Left ventricle myocardium inferior (tissue), 1 donor: ENCODE results near the gene COMMD6. TPM values are rescaled to one million over a fixed set of nuclear protein-coding genes. Genes with fewer than 3 reads are reported as not detected.

Experiments used
- DNase-seq: peaks from one replicate; pipeline ENCODE4 v3.0.0-alpha.2; 2020
- H3K27ac ChIP-seq: fragments of 200-600 bp; replicated peaks from 2 replicates; pipeline ENCODE4 v1.8.0; 2021
- H3K27me3 ChIP-seq: fragments of 200-600 bp; 2 replicates; pipeline ENCODE4 v1.8.0; 2021; ENCODE audit warnings: low read depth
- H3K36me3 ChIP-seq: fragments of 200-600 bp; 2 replicates; pipeline ENCODE4 v1.8.0; 2021
- H3K4me1 ChIP-seq: fragments of 200-600 bp; 2 replicates; pipeline ENCODE4 v1.8.0; 2021
- H3K4me3 ChIP-seq: fragments of 200-600 bp; 2 replicates; pipeline ENCODE4 v1.8.0; 2021; ENCODE audit warnings: mild to moderate bottlenecking, moderate library complexity
- H3K9me3 ChIP-seq: fragments of 200-600 bp; replicated peaks from 2 replicates; pipeline ENCODE4 v1.8.0; 2021
- intact Hi-C: fragments of 100-400 bp; cut with micrococcal nuclease; formaldehyde crosslinking; loops from one replicate; pipeline ENCODE4 v1.11.0; 2022
- total RNA-seq: library from RNA; stranded (reverse); fragmentation: NEBNext Ultra II Directional; extraction: Animal tissue kit (Norgen Biotek cat#: 25700); gene quantifications from one replicate; pipeline ENCODE4 v1.2.1, GENCODE V29; 2021
- TF ChIP-seq, protein P1 (sequence below): fragments of 200-600 bp; IDR thresholded peaks from 2 replicates; pipeline ENCODE4 v1.8.0; 2021; ENCODE audit warnings: antibody characterized with exemption, mild to moderate bottlenecking, borderline replicate concordance
- donor health status: DM: no; HTN: yes; CAD: no; lungs with severe emphysema.

Gene COMMD6
- total RNA-seq, 1 donor from 2014 or later = 145 TPM

- Histone ChIP-seq H3K27me3 (no peaks in the 10 kb centered on the region), H3K36me3 (no peaks in the 10 kb centered on the region), H3K27ac (no peak overlapping the region), H3K9me3 (no peaks in the 10 kb centered on the region), H3K4me3 (no peak overlapping the region), H3K4me1 (no peaks in the 10 kb centered on the region)
- TF ChIP-seq, protein P1, sequence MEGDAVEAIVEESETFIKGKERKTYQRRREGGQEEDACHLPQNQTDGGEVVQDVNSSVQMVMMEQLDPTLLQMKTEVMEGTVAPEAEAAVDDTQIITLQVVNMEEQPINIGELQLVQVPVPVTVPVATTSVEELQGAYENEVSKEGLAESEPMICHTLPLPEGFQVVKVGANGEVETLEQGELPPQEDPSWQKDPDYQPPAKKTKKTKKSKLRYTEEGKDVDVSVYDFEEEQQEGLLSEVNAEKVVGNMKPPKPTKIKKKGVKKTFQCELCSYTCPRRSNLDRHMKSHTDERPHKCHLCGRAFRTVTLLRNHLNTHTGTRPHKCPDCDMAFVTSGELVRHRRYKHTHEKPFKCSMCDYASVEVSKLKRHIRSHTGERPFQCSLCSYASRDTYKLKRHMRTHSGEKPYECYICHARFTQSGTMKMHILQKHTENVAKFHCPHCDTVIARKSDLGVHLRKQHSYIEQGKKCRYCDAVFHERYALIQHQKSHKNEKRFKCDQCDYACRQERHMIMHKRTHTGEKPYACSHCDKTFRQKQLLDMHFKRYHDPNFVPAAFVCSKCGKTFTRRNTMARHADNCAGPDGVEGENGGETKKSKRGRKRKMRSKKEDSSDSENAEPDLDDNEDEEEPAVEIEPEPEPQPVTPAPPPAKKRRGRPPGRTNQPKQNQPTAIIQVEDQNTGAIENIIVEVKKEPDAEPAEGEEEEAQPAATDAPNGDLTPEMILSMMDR = no peak
- no peak for DNase-seq
- intact Hi-C loops = no loop called here
These were observed 26.5 kb downstream of the COMMD6 start for GRCh38 chr13:75511051-75511625.

DNA sequence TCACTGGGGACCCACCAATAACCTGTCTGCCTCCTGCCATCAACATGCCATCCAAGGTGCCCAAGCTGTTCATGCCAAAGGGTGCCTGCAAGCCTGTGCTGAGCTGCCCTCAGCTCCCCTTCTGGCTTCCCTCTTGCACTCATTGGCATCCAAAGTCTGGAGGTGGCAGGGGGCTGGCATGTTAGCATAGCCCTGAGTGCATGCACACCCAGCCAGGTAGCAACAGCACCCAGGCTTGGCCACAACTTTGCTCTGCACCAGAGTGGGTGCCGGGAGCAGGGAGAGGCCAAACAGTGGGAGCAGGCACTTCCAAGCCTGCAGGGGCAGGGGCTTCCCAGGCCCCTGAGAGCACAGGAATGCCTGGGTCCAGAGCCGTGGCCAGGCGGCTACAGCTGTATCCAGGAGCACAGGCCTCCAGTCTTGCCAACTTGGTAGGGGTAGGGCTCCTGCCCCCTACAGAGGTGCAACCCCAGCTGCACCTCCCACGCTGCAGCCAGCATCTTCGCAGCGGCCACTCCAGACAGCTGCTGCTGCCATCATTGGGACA, 29.6 kb downstream of the COMMD6 start:
- H3K9me3 ChIP-seq = no peaks in the 10 kb centered on the region
- TF ChIP-seq, protein P1 = no peak
- no peak for DNase-seq
- no peak overlapping the region for H3K4me3 ChIP-seq
- H3K4me1 ChIP-seq = no peaks in the 10 kb centered on the region
- intact Hi-C loops = no loop called here
- no peaks in the 10 kb centered on the region for H3K36me3 ChIP-seq
- H3K27me3 ChIP-seq = no peaks in the 10 kb centered on the region
- no peak overlapping the region for H3K27ac ChIP-seq

DNA sequence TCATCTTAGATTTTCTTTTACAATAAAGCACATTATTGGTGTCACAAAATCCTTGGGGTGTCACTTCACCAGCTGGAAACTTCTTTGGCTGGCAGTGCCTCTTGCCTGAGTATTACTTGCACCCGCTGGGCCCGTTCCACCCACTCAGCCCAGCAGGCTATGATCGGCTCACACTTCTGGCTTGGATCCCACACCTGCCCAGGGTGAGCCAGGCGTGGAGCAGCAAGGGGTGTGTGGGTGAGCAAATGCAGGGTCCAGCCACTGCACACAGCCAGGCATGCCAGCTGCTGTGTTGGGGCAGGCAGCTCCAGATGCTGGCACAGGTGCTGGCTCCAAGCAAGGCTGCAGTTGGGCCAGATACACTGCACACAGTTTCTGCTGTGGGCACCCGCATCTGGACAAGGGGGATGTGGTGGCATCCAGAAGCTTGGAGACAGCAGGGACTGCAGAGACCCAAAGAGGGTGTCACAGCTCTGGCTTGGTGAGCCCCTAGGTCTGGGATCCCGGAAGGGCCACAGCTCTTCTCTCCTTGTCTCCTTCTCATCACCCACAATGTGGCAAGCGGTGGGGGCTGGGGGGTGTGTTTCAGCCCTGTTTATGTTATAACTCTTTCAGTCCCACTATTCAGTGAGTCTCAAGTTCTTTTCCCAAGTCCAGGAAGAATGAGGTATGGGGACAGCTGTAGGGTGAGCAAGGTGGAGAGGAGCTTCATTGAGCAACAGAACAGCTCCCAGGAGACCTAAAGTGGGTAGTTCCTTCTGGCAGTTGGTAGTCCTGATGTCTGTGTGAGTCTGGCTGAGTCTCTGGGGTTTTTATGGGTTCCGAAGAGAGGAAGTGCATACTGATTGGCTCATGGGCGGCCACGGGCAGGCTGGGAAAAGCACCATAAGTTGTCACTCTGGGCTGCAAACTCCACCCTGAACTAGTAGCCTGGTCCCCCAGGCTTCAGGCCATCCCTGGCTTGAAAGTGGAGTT, 30.3 kb downstream of the COMMD6 start:
- intact Hi-C loops = no loop called here
- no peaks in the 10 kb centered on the region for H3K9me3 ChIP-seq
- TF ChIP-seq, protein P1 = no peak
- H3K27me3 ChIP-seq = no peaks in the 10 kb centered on the region
- H3K36me3 ChIP-seq = no peaks in the 10 kb centered on the region
- H3K4me1 ChIP-seq = no peaks in the 10 kb centered on the region
- no peak for DNase-seq
- no peak overlapping the region for H3K27ac ChIP-seq
- H3K4me3 ChIP-seq = no peak overlapping the region

DNA sequence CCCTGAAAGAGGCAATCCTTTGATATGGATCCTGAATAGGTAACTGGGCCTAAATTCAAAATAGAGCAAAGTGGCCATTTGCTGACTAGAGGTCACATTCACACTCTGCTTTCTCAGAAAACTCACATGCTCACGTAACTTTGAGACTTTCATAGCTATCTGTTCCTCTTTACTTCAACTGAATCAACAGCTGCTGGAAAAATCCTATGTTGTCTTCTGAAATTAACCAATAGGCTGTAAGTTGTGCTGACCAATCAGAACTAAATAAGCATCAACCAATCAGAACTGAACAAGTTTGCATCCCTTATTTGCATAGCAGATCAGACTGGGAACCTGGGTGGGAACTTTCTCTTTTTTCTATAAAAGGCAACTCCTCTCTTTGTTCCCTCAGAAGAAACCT, 31.6 kb downstream of the COMMD6 start:
- Histone ChIP-seq H3K4me1 (no peaks in the 10 kb centered on the region), H3K9me3 (no peaks in the 10 kb centered on the region), H3K4me3 (no peak overlapping the region), H3K27me3 (no peaks in the 10 kb centered on the region), H3K36me3 (no peaks in the 10 kb centered on the region), H3K27ac (no peak overlapping the region)
- TF ChIP-seq, protein P1 = no peak
- intact Hi-C loops = no loop called here
- no peak for DNase-seq

- Histone ChIP-seq H3K27me3 (no peaks in the 10 kb centered on the region), H3K4me1 (no peaks in the 10 kb centered on the region), H3K4me3 (no peak overlapping the region), H3K27ac (no peak overlapping the region), H3K36me3 (no peaks in the 10 kb centered on the region), H3K9me3 (no peaks in the 10 kb centered on the region)
- no peak for DNase-seq
- TF ChIP-seq, protein P1 = no peak
- intact Hi-C loops = no loop called here
These were observed 32.3 kb downstream of the COMMD6 start for GRCh38 chr13:75505327-75505726.
